Measurements from ENCODE around the gene RSPH4A. TPM values are rescaled to one million over a fixed set of nuclear protein-coding genes. Genes with fewer than 3 reads are reported as not detected.

Gene RSPH4A
- total and polyA plus RNA-seq, 9 of the 15 experiments (the other 6 are each of a cell fraction or from before 2014, with no cell fraction given), result 0.04 to 0.30 (median 0.11) TPM

GRCh38 chr6:116680880-116681672 lies 64.8 kb downstream of the RSPH4A start, which contains the start of gene KPNA5 (continued):
- TF ChIP-seq, protein P1, sequence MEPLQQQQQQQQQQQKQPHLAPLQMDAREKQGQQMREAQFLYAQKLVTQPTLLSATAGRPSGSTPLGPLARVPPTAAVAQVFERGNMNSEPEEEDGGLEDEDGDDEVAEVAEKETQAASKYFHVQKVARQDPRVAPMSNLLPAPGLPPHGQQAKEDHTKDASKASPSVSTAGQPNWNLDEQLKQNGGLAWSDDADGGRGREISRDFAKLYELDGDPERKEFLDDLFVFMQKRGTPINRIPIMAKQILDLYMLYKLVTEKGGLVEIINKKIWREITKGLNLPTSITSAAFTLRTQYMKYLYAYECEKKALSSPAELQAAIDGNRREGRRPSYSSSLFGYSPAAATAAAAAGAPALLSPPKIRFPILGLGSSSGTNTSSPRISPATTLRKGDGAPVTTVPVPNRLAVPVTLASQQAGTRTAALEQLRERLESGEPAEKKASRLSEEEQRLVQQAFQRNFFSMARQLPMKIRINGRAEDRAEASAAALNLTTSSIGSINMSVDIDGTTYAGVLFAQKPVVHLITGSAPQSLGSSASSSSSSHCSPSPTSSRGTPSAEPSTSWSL (CRISPR knock-in tag; IDR thresholded peaks at IDR 0.05; ENCODE audit: borderline replicate concordance), result no peak
- peak; percentile 73 for TF ChIP-seq ZFX (CRISPR knock-in tag; IDR thresholded peaks at IDR 0.05)
- TF ChIP-seq SIN3A (IDR thresholded peaks at IDR 0.05; ENCODE audit: borderline replicate concordance in 2 of 2, control insufficient read depth in 1 of 2, low read depth in 2 of 2, low read length in 2 of 2), result peak; percentile 18 to 64
- peak; percentile 94 for TF ChIP-seq NFRKB (IDR thresholded peaks at IDR 0.05; ENCODE audit: low read depth)
- 0 out of 2 replicates have a peak, but pooled peaks have one; percentile 15 for TF ChIP-seq NBN (IDR thresholded peaks at IDR 0.05; ENCODE audit: low read depth)
- TF ChIP-seq, protein P2, sequence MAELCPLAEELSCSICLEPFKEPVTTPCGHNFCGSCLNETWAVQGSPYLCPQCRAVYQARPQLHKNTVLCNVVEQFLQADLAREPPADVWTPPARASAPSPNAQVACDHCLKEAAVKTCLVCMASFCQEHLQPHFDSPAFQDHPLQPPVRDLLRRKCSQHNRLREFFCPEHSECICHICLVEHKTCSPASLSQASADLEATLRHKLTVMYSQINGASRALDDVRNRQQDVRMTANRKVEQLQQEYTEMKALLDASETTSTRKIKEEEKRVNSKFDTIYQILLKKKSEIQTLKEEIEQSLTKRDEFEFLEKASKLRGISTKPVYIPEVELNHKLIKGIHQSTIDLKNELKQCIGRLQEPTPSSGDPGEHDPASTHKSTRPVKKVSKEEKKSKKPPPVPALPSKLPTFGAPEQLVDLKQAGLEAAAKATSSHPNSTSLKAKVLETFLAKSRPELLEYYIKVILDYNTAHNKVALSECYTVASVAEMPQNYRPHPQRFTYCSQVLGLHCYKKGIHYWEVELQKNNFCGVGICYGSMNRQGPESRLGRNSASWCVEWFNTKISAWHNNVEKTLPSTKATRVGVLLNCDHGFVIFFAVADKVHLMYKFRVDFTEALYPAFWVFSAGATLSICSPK (IDR thresholded peaks at IDR 0.05; ENCODE audit: borderline replicate concordance), result no peak
- peak; percentile 45; the same call in 1 of the 2 replicates for TF ChIP-seq MYC (IDR thresholded peaks at IDR 0.05; ENCODE audit: low read depth, low read length)
- peak; percentile 48; the same call in 1 of the 2 replicates for TF ChIP-seq MYC (CRISPR knock-in tag; IDR thresholded peaks at IDR 0.05; ENCODE audit: borderline replicate concordance, low read depth)
- TF ChIP-seq, protein P3, sequence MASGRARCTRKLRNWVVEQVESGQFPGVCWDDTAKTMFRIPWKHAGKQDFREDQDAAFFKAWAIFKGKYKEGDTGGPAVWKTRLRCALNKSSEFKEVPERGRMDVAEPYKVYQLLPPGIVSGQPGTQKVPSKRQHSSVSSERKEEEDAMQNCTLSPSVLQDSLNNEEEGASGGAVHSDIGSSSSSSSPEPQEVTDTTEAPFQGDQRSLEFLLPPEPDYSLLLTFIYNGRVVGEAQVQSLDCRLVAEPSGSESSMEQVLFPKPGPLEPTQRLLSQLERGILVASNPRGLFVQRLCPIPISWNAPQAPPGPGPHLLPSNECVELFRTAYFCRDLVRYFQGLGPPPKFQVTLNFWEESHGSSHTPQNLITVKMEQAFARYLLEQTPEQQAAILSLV (tag; IDR thresholded peaks at IDR 0.05), result no peak
- TF ChIP-seq ZNF280A (IDR thresholded peaks at IDR 0.05; ENCODE audit: low read depth, partially characterized antibody), result no peak

All from K562 (cell line).